Measurements from ENCODE around the gene CDK11B.

DNA sequence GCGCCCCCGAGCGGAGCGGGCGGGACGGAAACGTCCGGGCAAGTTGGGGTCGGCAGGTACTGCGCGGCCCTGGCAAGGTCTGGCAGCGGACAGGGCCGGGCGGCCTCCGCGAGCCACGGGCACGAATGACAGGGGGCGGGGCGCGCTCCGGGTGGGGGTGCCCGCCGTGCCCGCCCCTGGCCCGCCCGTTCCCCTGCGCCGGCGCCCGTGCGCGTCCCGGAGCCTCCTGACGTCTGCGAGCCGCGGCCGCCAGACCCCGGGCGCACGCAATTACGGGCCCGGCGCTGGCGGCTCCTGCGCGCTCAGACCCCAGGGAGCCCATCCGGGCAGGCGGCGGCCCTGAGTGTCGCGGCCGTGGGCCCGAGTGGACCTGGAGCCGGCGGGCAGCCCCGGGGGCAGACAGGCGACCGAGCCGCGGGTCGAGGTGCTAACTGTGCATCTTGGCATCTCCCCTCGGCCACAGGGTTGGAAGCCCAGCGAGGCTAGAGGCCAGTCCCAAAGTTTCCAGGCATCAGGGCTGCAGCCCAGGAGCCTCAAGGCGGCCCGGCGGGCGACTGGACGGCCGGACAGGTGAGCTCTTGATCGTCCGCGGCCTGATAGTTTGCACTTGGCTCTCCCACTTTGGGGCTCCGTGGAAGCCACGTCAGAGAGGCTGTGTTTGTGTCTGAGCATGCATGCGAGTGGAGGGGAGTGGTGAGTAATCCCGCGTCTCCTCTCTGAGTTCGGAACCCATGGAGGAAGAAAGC lies 42.6 kb downstream of the CDK11B start:
- TF ChIP-seq, protein P1, sequence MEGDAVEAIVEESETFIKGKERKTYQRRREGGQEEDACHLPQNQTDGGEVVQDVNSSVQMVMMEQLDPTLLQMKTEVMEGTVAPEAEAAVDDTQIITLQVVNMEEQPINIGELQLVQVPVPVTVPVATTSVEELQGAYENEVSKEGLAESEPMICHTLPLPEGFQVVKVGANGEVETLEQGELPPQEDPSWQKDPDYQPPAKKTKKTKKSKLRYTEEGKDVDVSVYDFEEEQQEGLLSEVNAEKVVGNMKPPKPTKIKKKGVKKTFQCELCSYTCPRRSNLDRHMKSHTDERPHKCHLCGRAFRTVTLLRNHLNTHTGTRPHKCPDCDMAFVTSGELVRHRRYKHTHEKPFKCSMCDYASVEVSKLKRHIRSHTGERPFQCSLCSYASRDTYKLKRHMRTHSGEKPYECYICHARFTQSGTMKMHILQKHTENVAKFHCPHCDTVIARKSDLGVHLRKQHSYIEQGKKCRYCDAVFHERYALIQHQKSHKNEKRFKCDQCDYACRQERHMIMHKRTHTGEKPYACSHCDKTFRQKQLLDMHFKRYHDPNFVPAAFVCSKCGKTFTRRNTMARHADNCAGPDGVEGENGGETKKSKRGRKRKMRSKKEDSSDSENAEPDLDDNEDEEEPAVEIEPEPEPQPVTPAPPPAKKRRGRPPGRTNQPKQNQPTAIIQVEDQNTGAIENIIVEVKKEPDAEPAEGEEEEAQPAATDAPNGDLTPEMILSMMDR (IDR thresholded peaks at IDR 0.05; ENCODE audit: insufficient read depth, low read depth, low read length): no peak
- no peak for TF ChIP-seq EZH2 (IDR thresholded peaks at IDR 0.05; ENCODE audit: insufficient read depth, low read length)
